Neural progenitor cell (in vitro differentiated cells): ENCODE results near the gene CGN.
"Not testable (repeated sequence)": the region's sequence is repeated elsewhere in the genome, so short reads cannot be mapped to it uniquely, and the experiment has no call there.

Experiments used
- EZH2phosphoT487 ChIP-seq: fragments of 200-600 bp; sonication (generic); IDR thresholded peaks from 2 replicates; pipeline ENCODE4 v1.6.1; 2017; ENCODE audit warnings: antibody characterized with exemption
- TF ChIP-seq, protein P1 (sequence below): fragments of 200-600 bp; sonication (generic); IDR thresholded peaks from 2 replicates; pipeline ENCODE4 v1.5.1; 2017; ENCODE audit warnings: antibody characterized with exemption, mild to moderate bottlenecking

DNA sequence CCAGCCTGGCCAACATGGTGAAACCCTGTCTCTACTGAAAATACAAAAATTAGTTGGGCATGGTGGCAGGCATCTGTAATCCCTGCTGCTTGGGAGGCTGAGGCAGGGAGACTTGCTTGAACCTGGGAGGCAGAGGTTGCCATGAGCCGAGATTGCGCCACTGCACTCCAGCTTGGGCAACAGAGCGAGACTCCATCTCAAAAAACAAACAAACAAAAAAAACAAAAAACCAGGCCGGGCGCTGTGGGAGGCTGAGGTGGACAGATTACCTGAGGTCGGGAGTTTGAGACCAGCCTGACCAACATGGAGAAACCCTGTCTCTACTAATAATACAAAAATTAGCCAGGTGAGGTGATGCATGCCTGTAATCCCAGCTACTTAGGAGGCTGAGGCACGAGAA lies 11.2 kb downstream of the CGN start:
- TF ChIP-seq, protein P1, sequence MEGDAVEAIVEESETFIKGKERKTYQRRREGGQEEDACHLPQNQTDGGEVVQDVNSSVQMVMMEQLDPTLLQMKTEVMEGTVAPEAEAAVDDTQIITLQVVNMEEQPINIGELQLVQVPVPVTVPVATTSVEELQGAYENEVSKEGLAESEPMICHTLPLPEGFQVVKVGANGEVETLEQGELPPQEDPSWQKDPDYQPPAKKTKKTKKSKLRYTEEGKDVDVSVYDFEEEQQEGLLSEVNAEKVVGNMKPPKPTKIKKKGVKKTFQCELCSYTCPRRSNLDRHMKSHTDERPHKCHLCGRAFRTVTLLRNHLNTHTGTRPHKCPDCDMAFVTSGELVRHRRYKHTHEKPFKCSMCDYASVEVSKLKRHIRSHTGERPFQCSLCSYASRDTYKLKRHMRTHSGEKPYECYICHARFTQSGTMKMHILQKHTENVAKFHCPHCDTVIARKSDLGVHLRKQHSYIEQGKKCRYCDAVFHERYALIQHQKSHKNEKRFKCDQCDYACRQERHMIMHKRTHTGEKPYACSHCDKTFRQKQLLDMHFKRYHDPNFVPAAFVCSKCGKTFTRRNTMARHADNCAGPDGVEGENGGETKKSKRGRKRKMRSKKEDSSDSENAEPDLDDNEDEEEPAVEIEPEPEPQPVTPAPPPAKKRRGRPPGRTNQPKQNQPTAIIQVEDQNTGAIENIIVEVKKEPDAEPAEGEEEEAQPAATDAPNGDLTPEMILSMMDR, result not testable (repeated sequence)
- TF ChIP-seq EZH2phosphoT487, result not testable (repeated sequence)
